HG03280 (cell line): ENCODE results near the gene CLDN7.

Experiments used
- ATAC-seq: cut with Tn5 transposase; IDR thresholded peaks from one replicate; pipeline ENCODE4 v1.9.1; 2021; ENCODE audit warnings: mild to moderate bottlenecking, moderate library complexity; ENCODE audit not compliant: unreplicated experiment

CLDN7 gene

DNA sequence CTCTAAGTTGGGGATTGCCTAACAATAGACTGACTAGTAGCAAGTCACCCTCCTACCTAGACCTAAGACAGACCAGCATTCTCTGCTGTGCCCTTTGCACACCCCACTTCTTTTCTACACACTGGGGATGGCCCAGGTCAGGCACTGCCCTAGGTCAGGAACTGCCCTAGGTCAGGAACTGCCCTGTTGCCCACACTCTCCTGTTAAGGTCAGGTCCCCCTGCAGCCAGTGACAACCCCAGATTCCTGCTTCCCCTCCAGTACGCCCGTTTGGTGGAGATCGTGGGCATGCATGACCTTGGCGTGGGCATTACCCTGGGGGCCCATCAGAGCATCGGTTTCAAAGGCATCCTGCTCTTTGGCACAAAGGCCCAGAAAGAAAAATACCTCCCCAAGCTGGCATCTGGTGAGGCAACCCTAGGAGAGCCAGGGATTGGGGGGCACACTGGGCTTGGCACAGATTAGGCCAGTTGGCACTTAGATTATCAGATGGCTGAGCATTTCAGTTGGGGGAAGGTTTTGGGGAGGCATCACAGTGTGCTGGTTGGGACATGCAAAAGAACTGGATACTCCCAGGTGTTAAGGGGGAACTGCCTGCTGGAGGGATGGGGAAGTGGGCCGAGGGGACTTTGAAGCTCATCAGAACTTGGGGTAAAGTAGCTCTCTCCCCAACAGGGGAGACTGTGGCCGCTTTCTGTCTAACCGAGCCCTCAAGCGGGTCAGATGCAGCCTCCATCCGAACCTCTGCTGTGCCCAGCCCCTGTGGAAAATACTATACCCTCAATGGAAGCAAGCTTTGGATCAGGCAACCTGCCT lies 40.8 kb downstream of the CLDN7 start:
- no peak for ATAC-seq

DNA sequence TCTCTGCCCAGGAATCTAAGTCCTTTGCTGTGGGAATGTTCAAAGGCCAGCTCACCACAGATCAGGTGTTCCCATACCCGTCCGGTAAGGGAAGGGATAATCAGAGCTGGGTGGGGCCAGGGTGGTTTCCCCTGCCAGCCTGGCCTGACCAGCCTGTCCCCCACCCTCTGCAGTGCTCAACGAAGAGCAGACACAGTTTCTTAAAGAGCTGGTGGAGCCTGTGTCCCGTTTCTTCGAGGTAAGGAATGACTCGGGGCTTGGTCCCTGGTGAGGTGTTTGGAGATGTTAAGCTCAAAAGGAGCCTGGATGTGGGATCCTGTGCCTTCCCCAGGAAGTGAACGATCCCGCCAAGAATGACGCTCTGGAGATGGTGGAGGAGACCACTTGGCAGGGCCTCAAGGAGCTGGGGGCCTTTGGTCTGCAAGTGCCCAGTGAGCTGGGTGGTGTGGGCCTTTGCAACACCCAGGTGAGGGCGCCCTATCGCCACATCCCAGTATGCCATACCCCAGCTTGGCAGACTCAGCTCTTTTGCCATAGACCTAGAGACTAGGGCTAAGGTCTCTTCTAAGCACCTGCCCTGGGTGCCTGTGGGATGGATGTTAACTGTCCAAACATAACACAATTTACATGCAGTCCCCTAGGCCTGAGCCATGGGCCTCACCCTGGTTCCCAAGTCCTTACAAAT lies 41.5 kb downstream of the CLDN7 start:
- no peak for ATAC-seq

DNA sequence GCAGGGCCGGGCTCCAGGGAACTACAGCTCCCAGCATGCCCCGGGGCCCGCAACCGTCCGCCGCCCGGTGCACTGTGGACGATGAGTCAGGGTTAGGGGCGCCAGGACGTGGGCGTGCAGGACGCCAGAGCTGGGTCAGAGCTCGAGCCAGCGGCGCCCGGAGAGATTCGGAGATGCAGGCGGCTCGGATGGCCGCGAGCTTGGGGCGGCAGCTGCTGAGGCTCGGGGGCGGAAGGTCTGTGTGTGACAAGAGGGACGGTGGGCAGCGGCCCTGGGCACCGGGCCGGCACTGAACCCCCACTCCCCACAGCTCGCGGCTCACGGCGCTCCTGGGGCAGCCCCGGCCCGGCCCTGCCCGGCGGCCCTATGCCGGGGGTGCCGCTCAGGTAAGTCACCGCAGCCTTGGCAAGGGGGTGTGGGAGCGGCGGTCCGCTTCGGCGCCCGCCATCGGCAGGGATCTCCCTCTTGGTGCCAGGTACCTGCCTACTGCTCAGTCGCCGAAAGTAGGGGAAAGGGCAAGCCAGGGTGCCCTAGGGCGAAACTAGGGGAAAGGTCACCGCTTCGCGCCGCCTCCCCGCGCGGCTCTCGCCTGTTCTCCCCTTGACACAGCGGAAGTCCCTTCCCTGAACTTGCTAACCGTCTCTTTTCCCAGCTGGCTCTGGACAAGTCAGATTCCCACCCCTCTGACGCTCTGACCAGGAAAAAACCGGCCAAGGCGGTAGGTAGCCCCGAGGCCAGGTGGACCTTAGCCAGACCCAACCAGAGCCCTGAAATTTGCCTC lies 42.3 kb downstream of the CLDN7 start, which contains the start of the genes ACADVL and DLG4:
Gene ACADVL, plus strand, starts transcription at position 127 of the 781 bp plus-strand sequence. Its CDS starts 47 bp downstream, at position 174.
Gene DLG4, minus strand, starts transcription at position 25 of the 781 bp plus-strand sequence.
- ATAC-seq = peak; percentile 72

DNA sequence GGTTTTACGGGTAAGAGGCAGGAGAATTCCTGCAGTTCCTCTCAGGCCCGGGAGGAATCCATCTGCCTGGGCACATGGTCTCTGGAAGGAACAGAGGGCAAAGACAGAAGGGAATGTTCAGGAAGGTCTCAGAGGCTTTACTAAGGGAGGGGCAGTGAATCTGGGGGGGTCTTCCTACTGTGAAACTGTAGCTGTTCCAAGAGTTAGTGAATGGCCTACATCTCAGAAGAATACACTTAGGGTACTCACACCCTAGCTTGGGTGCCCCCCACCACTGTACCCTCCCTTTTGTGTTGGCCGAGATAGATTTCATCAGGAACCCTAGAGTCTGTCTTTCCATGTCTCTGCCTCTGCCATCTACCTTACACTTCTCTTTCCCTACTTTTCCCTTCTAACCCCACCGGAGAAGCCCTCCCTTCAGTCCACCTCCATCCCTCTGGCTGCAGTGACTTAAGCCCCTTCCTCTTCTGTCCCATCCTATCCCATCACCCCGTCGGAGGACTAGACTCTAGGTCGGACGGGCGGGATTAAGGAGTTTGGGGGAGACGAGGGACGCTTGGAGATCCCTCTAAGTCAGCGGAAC lies 43.0 kb downstream of the CLDN7 start:
- ATAC-seq = no peak

DNA sequence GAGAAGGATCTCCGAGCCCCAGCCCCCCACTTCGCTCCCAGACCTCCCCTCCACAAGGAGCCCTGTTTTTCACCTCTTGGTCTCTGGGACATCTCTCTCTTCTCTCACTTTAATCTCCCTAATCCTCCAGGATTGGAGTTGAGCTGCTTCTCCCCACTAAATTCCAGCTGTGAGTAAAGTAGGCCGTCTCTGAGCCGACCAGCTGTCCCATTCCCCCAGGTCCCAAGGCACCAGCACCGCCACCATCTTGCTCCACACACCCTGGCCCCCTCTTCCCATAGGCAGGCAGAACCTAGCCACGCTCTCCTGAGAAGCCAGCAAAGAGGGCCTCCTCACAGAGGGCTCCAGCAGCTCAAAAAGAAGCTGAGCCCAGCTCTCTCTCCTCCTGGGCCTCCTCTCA lies 43.5 kb downstream of the CLDN7 start:
- ATAC-seq = no peak

DNA sequence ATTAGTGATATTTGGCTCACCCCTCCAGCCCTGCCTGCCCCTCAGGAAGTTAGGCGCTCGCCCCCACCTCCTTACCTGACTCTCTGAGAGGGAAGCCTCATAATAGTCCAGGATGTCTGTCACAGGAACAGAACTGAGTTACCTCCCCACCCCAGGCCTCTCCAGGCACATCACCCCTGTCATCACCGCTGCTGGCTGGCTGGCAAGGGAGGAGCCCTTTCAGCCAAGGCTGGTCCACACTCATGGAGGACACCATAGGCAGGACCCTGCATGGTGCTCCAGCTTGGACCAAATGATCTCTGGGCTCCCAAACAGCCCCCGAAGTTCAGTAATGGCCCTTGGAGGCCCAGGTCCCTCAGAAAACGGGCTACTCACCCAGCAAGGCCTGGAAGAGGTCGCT lies 44.1 kb downstream of the CLDN7 start:
- no peak for ATAC-seq

DNA sequence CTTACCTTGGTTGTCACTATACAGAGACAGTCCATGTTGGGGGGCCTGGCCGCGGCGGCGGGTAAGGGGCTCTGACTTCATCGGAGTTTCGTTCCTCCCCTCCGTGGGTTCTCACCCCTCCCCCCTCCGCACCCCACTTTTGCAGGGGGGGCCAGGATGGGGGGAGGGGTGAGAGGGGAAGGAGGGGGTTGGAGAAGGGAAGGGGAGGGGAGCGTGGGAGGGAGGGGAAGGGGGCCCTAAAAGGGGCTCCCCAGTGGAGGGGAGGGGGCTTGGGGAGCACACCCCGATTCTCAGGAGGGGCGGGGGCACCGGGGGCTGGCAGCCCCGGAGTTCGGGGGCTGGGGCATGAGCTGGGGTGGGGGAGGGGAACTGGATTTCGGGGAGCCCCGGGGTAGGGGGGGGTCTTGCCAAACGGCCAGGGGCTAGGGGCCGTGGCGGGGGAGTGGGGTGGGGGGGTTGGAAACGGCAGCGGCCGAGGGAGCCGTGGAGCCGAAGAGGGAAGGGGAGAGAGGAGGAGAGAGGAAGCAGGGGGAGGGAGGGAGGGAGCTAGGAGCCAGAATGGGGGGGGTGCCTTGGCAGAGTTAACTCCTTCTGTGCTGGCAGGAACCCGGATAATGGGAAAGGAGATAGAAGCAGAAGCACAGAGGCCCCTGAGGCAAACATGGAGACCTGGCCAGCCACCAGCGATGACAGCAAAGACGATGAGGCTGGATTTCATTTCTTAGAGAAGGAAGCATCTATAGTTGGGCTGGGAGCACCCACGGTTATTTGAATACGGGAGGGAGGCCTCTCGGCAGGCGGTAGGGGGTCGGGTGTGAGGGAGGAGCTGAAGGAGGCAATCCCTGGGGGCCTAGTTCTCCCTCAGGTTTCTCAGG lies 44.9 kb downstream of the CLDN7 start:
- no peak for ATAC-seq

DNA sequence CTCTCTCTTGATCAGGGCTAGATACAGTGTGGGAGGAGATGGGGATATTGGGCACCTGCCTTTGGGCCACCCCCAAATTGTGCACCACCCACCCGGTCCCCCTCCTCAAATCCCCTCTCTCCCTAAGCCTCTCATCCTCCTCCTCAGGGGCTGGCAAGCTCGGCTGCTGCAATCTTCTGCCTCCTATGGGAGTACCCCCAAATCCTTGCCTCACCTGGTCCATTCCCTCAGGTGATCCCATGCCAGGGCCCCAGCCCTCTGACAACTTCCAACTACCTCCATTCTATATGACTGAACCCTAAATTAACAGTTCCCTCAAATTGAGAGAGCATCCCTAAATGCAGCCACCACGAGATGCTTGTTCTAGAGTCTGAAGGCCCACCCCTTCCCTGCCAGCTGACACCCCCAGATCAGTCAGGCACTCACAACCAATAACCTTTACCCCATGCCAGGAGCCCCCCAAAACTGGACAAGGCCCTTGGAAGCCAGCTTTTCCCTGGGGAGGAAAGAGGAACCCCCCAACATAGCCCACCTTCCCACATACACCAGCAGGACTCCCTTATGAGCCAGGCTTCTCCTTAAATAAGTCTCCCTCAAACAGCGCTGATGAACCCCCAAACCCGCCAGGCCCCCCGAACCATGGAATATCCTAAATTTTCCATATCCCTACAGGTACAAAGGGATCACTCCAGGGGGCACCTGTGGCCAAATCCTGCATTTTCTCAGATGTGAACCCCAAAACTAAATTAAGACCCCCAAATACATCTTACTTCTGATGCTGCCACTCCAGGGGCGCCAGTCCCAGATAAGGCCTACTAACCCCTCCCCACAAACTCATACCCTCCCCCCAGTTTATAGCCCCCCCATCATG lies 45.8 kb downstream of the CLDN7 start:
- ATAC-seq = no peak

DNA sequence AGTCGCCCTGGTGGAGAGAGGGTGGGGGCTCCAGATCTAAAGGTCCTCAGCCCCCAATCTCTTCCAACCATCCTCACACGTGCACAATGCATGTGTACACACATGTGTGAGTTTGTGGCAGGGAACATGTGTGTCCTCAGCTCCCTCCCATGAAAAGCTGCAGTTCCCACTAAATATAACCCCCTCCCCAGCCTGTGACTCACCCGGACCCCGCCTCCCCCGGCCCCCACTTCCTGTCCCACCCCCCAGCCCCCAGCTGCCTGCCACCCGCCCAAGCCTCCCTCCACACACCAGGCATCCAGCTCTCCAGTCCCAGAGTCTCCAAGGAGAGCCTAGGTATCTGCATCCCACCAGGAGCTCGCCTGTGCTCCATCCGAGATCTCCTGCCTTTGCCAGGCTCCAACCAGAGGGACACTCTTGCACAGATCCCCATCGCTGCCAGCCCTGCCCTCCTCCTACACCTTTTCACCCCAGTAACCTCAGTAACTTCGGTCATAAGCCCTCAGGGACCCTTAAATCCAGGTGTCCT lies 46.6 kb downstream of the CLDN7 start:
- no peak for ATAC-seq

DNA sequence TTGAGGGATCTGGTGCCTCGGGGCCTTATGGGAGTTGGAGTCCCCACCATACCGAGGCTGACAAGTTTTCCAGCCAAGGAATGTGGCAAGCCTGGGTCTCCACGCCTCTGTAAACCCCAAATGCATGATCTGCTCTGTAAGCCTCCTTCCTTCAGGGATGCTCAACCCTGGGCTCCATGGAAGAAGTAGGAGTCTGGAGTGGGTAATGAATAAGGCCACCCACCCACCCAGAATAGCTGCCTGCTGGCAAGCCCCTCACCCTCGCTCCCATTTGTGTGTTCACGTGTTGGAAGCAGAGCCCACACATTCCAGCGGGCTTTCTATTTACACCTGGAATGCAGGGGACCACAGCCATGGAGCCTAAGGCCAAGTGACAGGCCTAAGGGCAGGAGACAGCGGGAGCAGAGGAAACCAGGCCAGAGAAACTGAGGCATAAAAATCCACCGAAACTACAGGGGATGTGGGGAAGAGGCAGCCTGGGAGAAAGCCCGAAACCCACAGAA lies 47.1 kb downstream of the CLDN7 start:
- no peak for ATAC-seq

DNA sequence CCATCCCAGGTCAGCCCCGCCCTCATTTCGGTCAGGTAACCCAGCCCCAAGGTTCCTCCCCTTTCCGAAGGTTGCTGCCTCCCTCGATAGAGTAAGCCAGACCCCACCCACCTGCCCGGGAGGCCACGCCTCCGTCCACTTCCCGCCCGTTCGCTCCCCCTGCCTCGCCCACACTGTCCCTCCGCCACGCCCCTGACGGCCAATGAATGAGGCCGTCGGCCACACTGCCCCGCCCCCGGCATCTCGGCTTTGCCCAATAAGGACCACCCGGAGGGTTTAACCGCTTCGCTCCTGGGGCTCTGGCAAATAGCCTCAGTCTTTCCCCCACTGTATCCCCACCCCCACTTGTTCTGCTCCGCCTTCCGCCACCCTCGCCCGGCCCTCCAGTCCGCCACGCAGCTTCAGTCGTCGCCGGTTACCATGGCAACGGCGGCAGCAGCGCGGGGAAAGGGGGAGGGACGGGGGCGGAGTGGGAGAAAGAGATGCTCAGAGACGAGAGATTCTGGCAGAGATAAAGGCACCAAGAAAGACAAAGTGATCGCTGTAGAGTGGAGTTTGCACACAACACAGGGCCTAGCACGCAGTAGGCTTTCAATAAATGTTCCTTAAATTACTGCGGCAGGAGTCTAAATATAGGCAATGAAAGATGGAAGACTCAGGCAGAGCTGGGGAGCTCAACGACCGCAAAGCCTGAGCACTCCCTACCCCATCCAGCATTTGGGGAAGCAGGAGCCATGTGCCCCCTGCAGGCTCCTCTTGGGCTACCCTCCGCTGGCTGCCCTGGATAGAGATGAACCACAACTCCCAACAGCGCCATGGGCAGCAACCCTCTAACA lies 47.8 kb downstream of the CLDN7 start:
- peak; percentile 85 for ATAC-seq

DNA sequence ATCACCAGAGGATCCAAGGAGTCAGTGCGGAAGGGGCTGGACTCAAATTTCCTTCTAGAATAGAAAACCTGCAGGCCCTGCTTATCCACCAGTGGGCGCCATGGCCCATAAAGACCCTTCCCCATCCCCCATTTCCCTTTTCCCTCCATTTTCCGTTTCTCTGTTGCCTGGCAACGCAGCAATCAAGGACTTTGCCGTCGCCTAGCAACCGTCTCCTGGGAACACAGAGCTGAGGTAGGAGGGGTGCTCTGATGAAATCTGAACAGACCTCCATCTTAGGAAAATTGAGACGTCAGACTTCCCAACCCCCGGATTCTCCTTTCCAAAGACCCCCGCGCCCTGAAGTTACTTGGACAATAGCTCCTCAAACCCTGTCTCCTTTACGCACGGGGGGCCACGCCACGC lies 48.4 kb downstream of the CLDN7 start:
- no peak for ATAC-seq

DNA sequence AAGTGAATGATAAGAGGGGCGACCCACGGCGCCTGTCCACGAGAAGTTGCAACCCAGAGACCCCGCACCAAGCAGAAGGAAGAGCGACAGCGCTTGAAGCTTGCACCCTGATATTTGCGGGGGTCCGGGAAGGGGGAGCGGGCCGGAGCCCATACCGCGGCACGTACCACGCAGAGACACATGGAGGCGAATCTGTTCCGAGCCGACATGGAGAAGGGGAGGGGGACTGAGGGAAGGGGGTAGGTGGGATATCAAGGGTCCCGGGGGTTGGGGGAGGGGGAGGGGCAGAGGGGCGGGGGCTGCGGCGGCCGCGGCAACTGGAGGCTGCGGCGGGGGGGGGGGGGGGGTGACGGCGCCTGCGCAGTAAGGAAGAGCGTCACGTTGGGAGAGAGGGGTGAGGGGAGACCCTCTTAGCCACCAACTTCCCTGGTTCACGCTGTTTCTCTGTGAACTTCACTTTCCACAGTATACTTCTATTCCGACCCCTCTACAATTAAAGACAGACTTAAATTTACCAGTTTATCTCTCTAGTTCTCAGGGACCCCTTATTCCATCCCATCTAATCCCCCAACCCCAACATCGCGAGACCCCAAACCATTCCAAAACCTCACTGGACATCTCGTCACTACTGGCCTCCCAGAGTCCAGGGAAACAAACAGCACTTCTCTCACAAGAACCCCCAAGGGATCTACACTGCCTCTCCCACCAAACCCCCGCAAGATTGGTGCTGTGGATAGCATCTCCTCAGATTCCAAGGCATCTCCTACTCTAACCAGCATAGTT lies 50.6 kb downstream of the CLDN7 start:
- no peak for ATAC-seq
